H1 (cell line): ENCODE results near the gene CAMTA1.

Experiments
- CREB1 ChIP-seq: IDR thresholded peaks from 2 replicates; pipeline ENCODE4 v1.6.1; 2012; ENCODE audit warnings: inconsistent platforms
- CTCF ChIP-seq, 3 experiments: IDR thresholded peaks; 1 replicate in 2 of 3; 2 replicates in 1 of 3; pipeline versions ENCODE4 v1.5.1 to v1.6.1; 2011; ENCODE audit warnings: low read length in 3 of 3, mild to moderate bottlenecking in 3 of 3, inconsistent platforms in 2 of 3, low read depth in 1 of 3, moderate library complexity in 1 of 3; ENCODE audit not compliant: insufficient read depth in 1 of 3; ENCODE audit errors: control extremely low read depth in 1 of 3
- EP300 ChIP-seq, 2 experiments: IDR thresholded peaks; 1 replicate in 1 of 2; 2 replicates in 1 of 2; pipeline ENCODE4 v1.6.1; 2011 to 2012; ENCODE audit warnings: low read depth in 2 of 2, low read length in 2 of 2, mild to moderate bottlenecking in 2 of 2, borderline replicate concordance in 1 of 2, inconsistent platforms in 1 of 2, moderate library complexity in 1 of 2
- EZH2 ChIP-seq: fragments of 200-600 bp; sonication (generic); IDR thresholded peaks from 2 replicates; pipeline ENCODE4 v1.7.1; 2012; ENCODE audit warnings: low read depth, mild to moderate bottlenecking, moderate library complexity, low read length, inconsistent platforms; ENCODE audit not compliant: severe bottlenecking
- POLR2A ChIP-seq, 2 experiments: IDR thresholded peaks; 1 replicate in 1 of 2; 2 replicates in 1 of 2; pipeline ENCODE4 v1.6.1; 2011; ENCODE audit warnings: low read depth in 2 of 2, low read length in 2 of 2, mild to moderate bottlenecking in 2 of 2; ENCODE audit errors: control extremely low read depth in 1 of 2
- POLR2AphosphoS5 ChIP-seq: IDR thresholded peaks from 2 replicates; pipeline ENCODE4 v1.6.1; 2011; ENCODE audit warnings: low read depth, low read length
- RAD21 ChIP-seq, 2 experiments: IDR thresholded peaks in 1 of 2; conservative IDR thresholded peaks in 1 of 2; 2 replicates each; pipeline ENCODE4 v1.6.1; 2011; ENCODE audit warnings: low read depth in 2 of 2, low read length in 2 of 2, improper control_type of control experiment in 1 of 2, inconsistent platforms in 1 of 2, mild to moderate bottlenecking in 1 of 2, moderate library complexity in 1 of 2
- RFX5 ChIP-seq: IDR thresholded peaks from 2 replicates; pipeline ENCODE4 v1.6.1; 2011; ENCODE audit warnings: low read depth, low read length, improper control_type of control experiment, borderline replicate concordance
- SIRT6 ChIP-seq: IDR thresholded peaks from one replicate; pipeline ENCODE4 v1.7.1; 2012; ENCODE audit warnings: low read length, inconsistent platforms
- SP1 ChIP-seq: IDR thresholded peaks from 2 replicates; pipeline ENCODE4 v1.6.1; 2011; ENCODE audit warnings: low read depth, low read length
- SP4 ChIP-seq: IDR thresholded peaks from 2 replicates; pipeline ENCODE4 v1.6.1; 2012; ENCODE audit warnings: low read length, inconsistent platforms
- YY1 ChIP-seq: IDR thresholded peaks from 2 replicates; pipeline ENCODE4 v1.6.1; 2011; ENCODE audit warnings: low read depth, mild to moderate bottlenecking, low read length
- TF ChIP-seq, protein P1 (sequence below): IDR thresholded peaks from 2 replicates; pipeline ENCODE4 v1.6.1; 2012; ENCODE audit warnings: inconsistent platforms

DNA sequence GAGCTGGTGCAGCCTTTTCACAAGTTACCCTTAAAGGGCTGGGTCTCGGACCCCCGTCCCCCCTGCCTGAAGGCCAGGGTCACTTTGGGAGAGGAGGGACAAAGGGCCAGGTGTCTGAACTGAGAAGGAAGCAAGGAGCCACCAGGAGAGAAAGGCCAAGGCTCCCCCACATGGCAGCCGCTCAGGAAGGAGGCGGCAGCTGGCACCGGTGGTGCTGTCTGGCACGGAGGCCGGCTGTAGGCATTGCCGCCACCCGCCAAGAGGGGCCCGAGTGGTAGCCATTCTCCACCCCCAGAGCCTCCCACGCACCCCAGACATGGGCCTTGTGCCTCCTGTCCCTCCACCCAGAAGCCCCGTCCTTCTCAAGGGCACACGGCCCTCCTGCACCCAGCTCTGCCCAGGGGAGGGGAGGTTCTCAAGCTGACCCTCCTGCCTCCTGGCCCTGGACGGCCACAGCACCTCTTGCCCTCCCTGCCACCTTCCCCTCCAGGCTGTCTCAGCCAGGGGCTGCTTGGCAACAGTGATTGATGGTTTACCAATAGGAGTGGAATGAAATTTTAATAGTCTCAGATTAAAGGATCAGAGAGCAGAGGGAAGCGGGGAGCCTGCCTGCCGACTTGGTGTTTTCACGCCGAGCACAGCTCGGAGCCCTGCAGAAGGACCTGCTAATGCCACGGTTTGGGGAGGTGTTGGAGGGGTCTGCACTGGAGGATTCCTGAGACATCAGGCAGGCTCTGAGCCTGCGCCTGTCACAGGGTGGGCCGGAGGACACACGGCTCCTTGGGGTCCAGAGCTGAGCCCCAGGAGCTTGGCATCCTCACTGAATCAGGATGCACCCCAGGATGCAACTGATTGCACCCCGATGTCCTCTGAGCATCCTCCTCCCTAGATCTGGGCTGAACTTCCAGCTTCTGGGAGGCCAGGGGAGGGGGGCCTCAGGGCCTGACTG lies 773.9 kb downstream of the CAMTA1 start:
- no peak for TF ChIP-seq RAD21 (IDR thresholded peaks at IDR 0.05 in 1 of 2, conservative IDR thresholded peaks at IDR 0.05 in 1 of 2; ENCODE audit: low read depth in 2 of 2, low read length in 2 of 2)
- TF ChIP-seq, protein P1, sequence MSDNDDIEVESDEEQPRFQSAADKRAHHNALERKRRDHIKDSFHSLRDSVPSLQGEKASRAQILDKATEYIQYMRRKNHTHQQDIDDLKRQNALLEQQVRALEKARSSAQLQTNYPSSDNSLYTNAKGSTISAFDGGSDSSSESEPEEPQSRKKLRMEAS: no peak
- no peak for TF ChIP-seq CTCF (IDR thresholded peaks at IDR 0.05; ENCODE audit: control extremely low read depth in 1 of 3, insufficient read depth in 1 of 3, low read depth in 1 of 3, low read length in 3 of 3)
- no peak for TF ChIP-seq EZH2
- TF ChIP-seq YY1: no peak
- no peak for TF ChIP-seq EP300 (IDR thresholded peaks at IDR 0.05; ENCODE audit: borderline replicate concordance in 1 of 2, low read depth in 2 of 2, low read length in 2 of 2)
- TF ChIP-seq POLR2AphosphoS5: no peak
- no peak for TF ChIP-seq CREB1
- no peak for TF ChIP-seq POLR2A (IDR thresholded peaks at IDR 0.05; ENCODE audit: control extremely low read depth in 1 of 2, low read depth in 2 of 2, low read length in 2 of 2)
- no peak for TF ChIP-seq SP4
- TF ChIP-seq RFX5: no peak
- no peak for TF ChIP-seq SP1
- no peak for TF ChIP-seq SIRT6
